ENCODE results near the gene CELF5. TPM values are rescaled to one million over a fixed set of nuclear protein-coding genes. Genes with fewer than 3 reads are reported as not detected.

CELF5 gene
- total and polyA plus RNA-seq, 10 of the 15 experiments (the other 5 are each of a cell fraction or from before 2014, with no cell fraction given), result 0.01 to 0.04 TPM; not detected in 8

DNA sequence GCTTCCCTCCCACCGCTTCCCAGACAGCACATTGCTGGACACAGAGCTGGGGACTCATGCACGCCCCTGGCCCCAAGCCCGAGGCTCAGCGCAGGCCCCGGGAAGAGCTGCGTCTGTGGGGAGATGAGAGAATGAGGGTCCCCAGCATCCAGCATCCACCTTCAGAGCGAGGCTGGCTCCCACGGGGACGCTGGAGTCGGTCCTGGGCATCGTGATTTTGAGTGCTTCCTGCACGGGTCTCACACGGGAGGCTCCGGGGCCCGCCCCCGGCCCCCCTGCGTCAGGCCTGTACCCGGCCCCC lies 34.0 kb upstream of the CELF5 start:
- DNase-seq (ENCODE audit: low read depth, low spot score) (no peak), ATAC-seq (no peak), FAIRE-seq (no peak)
- H2AFZ ChIP-seq (ENCODE audit: control insufficient read depth, low read depth, low read length), result no peak overlapping the region
- SMC1A ChIA-PET (ENCODE audit: uncharacterized antibody, unreplicated experiment), result no interaction called here
- peaks cover 11% of the 10 kb centered on the region for H3K4me1 ChIP-seq (ENCODE audit: control insufficient read depth, insufficient read depth, low read length)
- H3K27ac ChIP-seq (ENCODE audit: control insufficient read depth, insufficient read depth), result no peak overlapping the region
- no peak overlapping the region for H3K4me3 ChIP-seq
- POLR2A ChIA-PET, result no interaction called here
- H3K9me3 ChIP-seq (replicated peaks; ENCODE audit: control insufficient read depth, insufficient read depth, low read length), result no peaks in the 10 kb centered on the region
- no TSS peak for BruUV-seq (replicated peaks)
- RAD21 ChIA-PET (ENCODE audit: unreplicated experiment), result no interaction called here
- H3K79me2 ChIP-seq (ENCODE audit: control insufficient read depth, insufficient read depth, low read length), result peaks cover 50% of the 10 kb centered on the region
- 98% methylated on average over 18 of the region's 18 CpGs for whole genome bisulfite sequencing (ENCODE audit: insufficient coverage, insufficient replicate concordance, low lambda C conversion rate, missing lambda C conversion rate)
- CTCF ChIA-PET, result no interaction called here
- H3K27me3 ChIP-seq (replicated peaks in 1 of 2; ENCODE audit: control insufficient read depth in 2 of 2, insufficient read depth in 2 of 2, low read length in 1 of 2), result no peaks in the 10 kb centered on the region
- TF ChIP-seq ZNF217 (IDR thresholded peaks at IDR 0.05) (no peak), NR2C1 (IDR thresholded peaks at IDR 0.05) (no peak)
- TF ChIP-seq, protein P1, sequence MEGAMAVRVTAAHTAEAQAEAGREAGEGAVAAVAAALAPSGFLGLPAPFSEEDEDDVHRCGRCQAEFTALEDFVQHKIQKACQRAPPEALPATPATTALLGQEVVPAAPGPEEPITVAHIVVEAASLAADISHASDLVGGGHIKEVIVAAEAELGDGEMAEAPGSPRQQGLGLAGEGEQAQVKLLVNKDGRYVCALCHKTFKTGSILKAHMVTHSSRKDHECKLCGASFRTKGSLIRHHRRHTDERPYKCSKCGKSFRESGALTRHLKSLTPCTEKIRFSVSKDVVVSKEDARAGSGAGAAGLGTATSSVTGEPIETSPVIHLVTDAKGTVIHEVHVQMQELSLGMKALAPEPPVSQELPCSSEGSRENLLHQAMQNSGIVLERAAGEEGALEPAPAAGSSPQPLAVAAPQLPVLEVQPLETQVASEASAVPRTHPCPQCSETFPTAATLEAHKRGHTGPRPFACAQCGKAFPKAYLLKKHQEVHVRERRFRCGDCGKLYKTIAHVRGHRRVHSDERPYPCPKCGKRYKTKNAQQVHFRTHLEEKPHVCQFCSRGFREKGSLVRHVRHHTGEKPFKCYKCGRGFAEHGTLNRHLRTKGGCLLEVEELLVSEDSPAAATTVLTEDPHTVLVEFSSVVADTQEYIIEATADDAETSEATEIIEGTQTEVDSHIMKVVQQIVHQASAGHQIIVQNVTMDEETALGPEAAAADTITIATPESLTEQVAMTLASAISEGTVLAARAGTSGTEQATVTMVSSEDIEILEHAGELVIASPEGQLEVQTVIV (IDR thresholded peaks at IDR 0.05; ENCODE audit: borderline replicate concordance, partially characterized antibody), result no peak
- no peak overlapping the region for H3K4me2 ChIP-seq (ENCODE audit: control insufficient read depth, insufficient read depth)
- intact Hi-C loops (cut with micrococcal nuclease; ENCODE audit: unreplicated experiment) (no loop called here), in situ Hi-C loops (cut with MboI) (no loop called here)
- peaks cover 5 to 6% of the 10 kb centered on the region in 2 experiments; a peak in 3 of 4 replicates for H3K36me3 ChIP-seq (ENCODE audit: control insufficient read depth in 2 of 2, insufficient read depth in 2 of 2, low read length in 1 of 2)
- no peak overlapping the region for H3K9ac ChIP-seq (ENCODE audit: control insufficient read depth, insufficient read depth, low read length)
- H4K20me1 ChIP-seq (ENCODE audit: control insufficient read depth, insufficient read depth), result no peaks in the 10 kb centered on the region

DNA sequence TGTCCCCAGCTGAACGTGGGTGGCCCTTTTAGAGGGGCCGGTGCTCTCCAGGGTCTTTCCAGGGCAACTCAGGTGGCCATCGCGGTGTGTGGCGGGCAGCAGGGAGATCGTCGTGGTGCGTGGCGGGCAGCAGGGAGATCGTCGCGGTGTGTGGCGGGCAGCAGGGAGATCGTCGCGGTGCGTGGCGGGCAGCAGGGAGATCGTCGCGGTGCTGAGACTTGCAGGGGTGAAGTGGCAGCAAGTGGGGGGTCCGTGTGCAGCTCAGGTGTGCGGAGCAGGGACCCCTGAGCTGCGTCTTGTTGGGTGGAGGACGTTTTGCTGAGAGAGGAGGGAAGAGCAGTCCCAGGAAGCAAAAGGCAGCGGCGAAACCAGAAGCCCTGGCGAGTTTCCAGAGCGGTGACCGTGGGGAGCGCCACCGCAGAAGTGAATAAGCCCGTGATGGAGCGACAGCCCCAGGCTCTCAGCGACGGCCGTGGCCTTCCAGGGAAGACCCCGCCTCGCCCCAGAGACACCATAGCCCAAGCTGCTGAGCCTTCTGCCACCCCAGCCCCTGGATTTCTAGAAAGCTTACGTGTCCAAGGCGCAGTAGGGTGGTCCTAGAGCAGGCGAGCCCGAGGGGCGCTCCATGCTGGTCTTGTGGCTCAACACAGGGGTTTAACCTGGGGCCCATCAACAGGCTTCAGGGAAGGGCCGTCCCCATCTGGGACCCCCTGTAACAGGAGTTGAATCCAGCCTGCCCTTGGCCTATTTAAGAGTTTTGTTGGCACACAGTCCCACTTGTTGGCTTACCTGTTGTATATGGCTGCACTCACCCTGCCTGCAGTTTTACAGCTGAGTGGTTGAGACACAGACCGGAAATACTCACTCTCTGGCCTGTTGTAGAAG lies 33.3 kb upstream of the CELF5 start:
- Histone ChIP-seq H3K9ac (ENCODE audit: control insufficient read depth, insufficient read depth, low read length) (no peak overlapping the region), H2AFZ (ENCODE audit: control insufficient read depth, low read depth, low read length) (no peak overlapping the region), H3K27me3 (replicated peaks in 1 of 2; ENCODE audit: control insufficient read depth in 2 of 2, insufficient read depth in 2 of 2, low read length in 1 of 2) (no peaks in the 10 kb centered on the region), H3K4me2 (ENCODE audit: control insufficient read depth, insufficient read depth) (no peak overlapping the region), H3K4me3 (no peak overlapping the region), H3K36me3 (ENCODE audit: control insufficient read depth in 2 of 2, insufficient read depth in 2 of 2, low read length in 1 of 2) (peaks cover 5 to 6% of the 10 kb centered on the region in 2 experiments; a peak in 3 of 4 replicates), H4K20me1 (ENCODE audit: control insufficient read depth, insufficient read depth) (no peaks in the 10 kb centered on the region), H3K79me2 (ENCODE audit: control insufficient read depth, insufficient read depth, low read length) (peaks cover 46% of the 10 kb centered on the region), H3K9me3 (replicated peaks; ENCODE audit: control insufficient read depth, insufficient read depth, low read length) (no peaks in the 10 kb centered on the region), H3K4me1 (ENCODE audit: control insufficient read depth, insufficient read depth, low read length) (peaks cover 11% of the 10 kb centered on the region), H3K27ac (ENCODE audit: control insufficient read depth, insufficient read depth) (no peak overlapping the region)
- FAIRE-seq (no peak), ATAC-seq (no peak), DNase-seq (ENCODE audit: low read depth, low spot score) (no peak)
- SMC1A ChIA-PET (ENCODE audit: uncharacterized antibody, unreplicated experiment), result no interaction called here
- in situ Hi-C loops (cut with MboI), result no loop called here
- WGBS (ENCODE audit: insufficient coverage, insufficient replicate concordance, low lambda C conversion rate, missing lambda C conversion rate), result 93% methylated on average over 44 of the region's 46 CpGs
- RAD21 ChIA-PET (ENCODE audit: unreplicated experiment), result no interaction called here
- CTCF ChIA-PET, result no interaction called here
- TF ChIP-seq, protein P2, sequence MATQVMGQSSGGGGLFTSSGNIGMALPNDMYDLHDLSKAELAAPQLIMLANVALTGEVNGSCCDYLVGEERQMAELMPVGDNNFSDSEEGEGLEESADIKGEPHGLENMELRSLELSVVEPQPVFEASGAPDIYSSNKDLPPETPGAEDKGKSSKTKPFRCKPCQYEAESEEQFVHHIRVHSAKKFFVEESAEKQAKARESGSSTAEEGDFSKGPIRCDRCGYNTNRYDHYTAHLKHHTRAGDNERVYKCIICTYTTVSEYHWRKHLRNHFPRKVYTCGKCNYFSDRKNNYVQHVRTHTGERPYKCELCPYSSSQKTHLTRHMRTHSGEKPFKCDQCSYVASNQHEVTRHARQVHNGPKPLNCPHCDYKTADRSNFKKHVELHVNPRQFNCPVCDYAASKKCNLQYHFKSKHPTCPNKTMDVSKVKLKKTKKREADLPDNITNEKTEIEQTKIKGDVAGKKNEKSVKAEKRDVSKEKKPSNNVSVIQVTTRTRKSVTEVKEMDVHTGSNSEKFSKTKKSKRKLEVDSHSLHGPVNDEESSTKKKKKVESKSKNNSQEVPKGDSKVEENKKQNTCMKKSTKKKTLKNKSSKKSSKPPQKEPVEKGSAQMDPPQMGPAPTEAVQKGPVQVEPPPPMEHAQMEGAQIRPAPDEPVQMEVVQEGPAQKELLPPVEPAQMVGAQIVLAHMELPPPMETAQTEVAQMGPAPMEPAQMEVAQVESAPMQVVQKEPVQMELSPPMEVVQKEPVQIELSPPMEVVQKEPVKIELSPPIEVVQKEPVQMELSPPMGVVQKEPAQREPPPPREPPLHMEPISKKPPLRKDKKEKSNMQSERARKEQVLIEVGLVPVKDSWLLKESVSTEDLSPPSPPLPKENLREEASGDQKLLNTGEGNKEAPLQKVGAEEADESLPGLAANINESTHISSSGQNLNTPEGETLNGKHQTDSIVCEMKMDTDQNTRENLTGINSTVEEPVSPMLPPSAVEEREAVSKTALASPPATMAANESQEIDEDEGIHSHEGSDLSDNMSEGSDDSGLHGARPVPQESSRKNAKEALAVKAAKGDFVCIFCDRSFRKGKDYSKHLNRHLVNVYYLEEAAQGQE (IDR thresholded peaks at IDR 0.05; ENCODE audit: low read depth, low read length), result no peak
- intact Hi-C loops (cut with micrococcal nuclease; ENCODE audit: unreplicated experiment), result no loop called here
- BruUV-seq (replicated peaks), result no TSS peak
- POLR2A ChIA-PET, result interaction anchor here (0.7 kb wide), 1 partner anchor 127 kb away, joined by 3 read pairs; no protein-coding TSS in a partner anchor
